Hepatocyte (in vitro differentiated cells): Measurements from ENCODE around the gene PI16. TPM values are rescaled to one million over a fixed set of nuclear protein-coding genes. Genes with fewer than 3 reads are reported as not detected.

ENCODE experiments used
- DNase-seq: peaks from one replicate; pipeline ENCODE4 v3.0.0-alpha.2; 2016; ENCODE audit warnings: low spot score
- H2AFZ ChIP-seq: fragments of 200-600 bp; sonication (generic); 2 replicates; pipeline ENCODE4 v1.6.0; 2016; ENCODE audit warnings: antibody characterized with exemption, mild to moderate bottlenecking
- H3K27ac ChIP-seq: fragments of 200-600 bp; sonication (generic); 2 replicates; pipeline ENCODE4 v1.5.1; 2016; ENCODE audit warnings: mild to moderate bottlenecking
- H3K27me3 ChIP-seq: fragments of 200-600 bp; sonication (generic); 2 replicates; pipeline ENCODE4 v1.6.1; 2016
- H3K36me3 ChIP-seq: fragments of 200-600 bp; sonication (generic); replicated peaks from 2 replicates; pipeline ENCODE4 v1.5.1; 2016; ENCODE audit warnings: low read depth; ENCODE audit not compliant: insufficient read depth
- H3K4me1 ChIP-seq: fragments of 200-600 bp; sonication (generic); 2 replicates; pipeline ENCODE4 v1.5.1; 2016; ENCODE audit warnings: mild to moderate bottlenecking, moderate library complexity; ENCODE audit not compliant: insufficient read depth
- H3K4me2 ChIP-seq: fragments of 200-600 bp; sonication (generic); 2 replicates; pipeline ENCODE4 v1.6.0; 2016
- H3K4me3 ChIP-seq: fragments of 200-600 bp; sonication (generic); 2 replicates; pipeline ENCODE4 v1.5.1; 2016; ENCODE audit warnings: mild to moderate bottlenecking
- H3K79me2 ChIP-seq: fragments of 200-600 bp; sonication (generic); 2 replicates; pipeline ENCODE4 v1.6.0; 2017; ENCODE audit warnings: mild to moderate bottlenecking
- H3K9me2 ChIP-seq: fragments of 200-600 bp; sonication (generic); replicated peaks from 2 replicates; pipeline ENCODE4 v1.6.0; 2017; ENCODE audit warnings: mild to moderate bottlenecking; ENCODE audit not compliant: insufficient read depth
- H3K9me3 ChIP-seq: fragments of 200-600 bp; sonication (generic); 2 replicates; pipeline ENCODE4 v1.5.1; 2016; ENCODE audit warnings: low read depth, mild to moderate bottlenecking
- H4K20me1 ChIP-seq: fragments of 200-600 bp; sonication (generic); 2 replicates; pipeline ENCODE4 v1.6.0; 2016; ENCODE audit warnings: mild to moderate bottlenecking; ENCODE audit not compliant: insufficient read depth, poor library complexity, severe bottlenecking
- EZH2 ChIP-seq: fragments of 200-600 bp; sonication (generic); IDR thresholded peaks from 2 replicates; pipeline ENCODE4 v1.6.1; 2016; ENCODE audit warnings: antibody characterized with exemption, mild to moderate bottlenecking, borderline replicate concordance
- EZH2phosphoT487 ChIP-seq: fragments of 200-600 bp; sonication (generic); IDR thresholded peaks from one replicate; pipeline ENCODE4 v1.6.1; 2018; ENCODE audit warnings: antibody characterized with exemption, mild to moderate bottlenecking, low read depth, moderate library complexity; ENCODE audit not compliant: unreplicated experiment, severe bottlenecking
- WGBS: methylation state at CpG from one replicate; pipeline ENCODE4 v1.1.6; 2016; ENCODE audit warnings: low lambda C conversion rate; ENCODE audit errors: missing lambda C conversion rate; 5-methylcytosine and 5-hydroxymethylcytosine counted together
- polyA plus RNA-seq: library from polyadenylated mRNA; unstranded; fragments of >200 nt; fragmentation: Nextera tagmentation; extraction: Ambion mirVana; gene quantifications from 2 replicates; pipeline ENCODE4 v1.2.1, GENCODE V29; 2016
- total RNA-seq: library from RNA; depleted of rRNA; stranded (reverse); fragments of >200 nt; gene quantifications from 2 replicates; pipeline ENCODE4 v1.2.3, GENCODE V29; 2014
- TF ChIP-seq, protein P1 (sequence below): fragments of 200-600 bp; sonication (generic); IDR thresholded peaks from 2 replicates; pipeline ENCODE4 v1.5.1; 2016; ENCODE audit warnings: antibody characterized with exemption, mild to moderate bottlenecking; ENCODE audit not compliant: poor library complexity

PI16 gene
- total and polyA plus RNA-seq, 2 experiments from 2014 or later: not detected

DNA sequence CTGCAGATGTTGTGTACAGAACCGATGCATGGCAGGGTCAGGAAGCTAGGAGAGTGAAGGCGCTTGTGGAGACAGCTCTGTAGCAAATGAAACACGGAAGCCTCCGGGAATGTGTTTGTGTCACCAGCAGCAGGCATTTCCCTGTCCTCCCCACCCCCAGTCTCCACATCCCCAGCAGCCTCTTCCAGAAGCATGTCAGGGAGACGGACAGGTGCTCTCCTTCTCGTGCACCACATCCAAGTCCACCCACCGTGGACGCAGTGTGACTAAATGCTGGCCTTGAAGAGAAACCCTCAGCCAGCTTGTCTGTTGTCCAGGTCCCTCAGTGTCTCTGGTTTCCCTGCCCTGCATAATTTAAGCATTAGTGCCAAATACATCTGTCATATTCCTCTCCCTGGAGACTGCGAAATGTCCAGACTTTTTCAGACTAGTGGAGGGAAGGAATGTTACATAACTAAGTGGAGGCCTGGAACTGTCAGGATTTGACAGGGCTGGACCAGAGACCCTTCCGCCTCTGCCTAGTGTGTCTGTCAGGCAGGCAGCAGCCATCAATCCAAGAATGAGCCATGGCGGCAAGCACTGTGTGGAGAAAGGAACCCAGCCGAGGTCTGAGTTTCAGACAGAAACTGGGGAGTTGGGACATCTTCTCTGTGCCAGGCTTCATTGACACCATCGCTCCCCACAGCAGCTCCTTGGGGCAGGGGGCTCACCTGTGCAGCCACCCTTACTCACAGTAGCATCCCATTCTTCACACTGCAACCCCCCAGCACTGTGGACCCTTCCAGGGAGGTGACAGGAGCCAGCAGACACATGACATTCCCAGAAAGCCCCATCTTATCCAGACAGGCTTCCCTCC is 26.6 kb upstream of the PI16 start:
- Histone ChIP-seq H3K36me3 (no peaks in the 10 kb centered on the region), H3K79me2 (no peaks in the 10 kb centered on the region), H3K4me2 (peak overlapping the region; percentile 53)

GRCh38 chr6:36928547-36928918 is 26.0 kb upstream of the PI16 start:
- Histone ChIP-seq H3K36me3 (no peaks in the 10 kb centered on the region), H3K27me3 (no peaks in the 10 kb centered on the region), H3K27ac (peak overlapping the region; percentile 30), H3K4me3 (no peak overlapping the region), H3K9me3 (no peaks in the 10 kb centered on the region), H3K4me2 (no peak overlapping the region), H3K79me2 (no peaks in the 10 kb centered on the region), H3K4me1 (peaks cover 49% of the 10 kb centered on the region), H2AFZ (no peak overlapping the region), H4K20me1 (no peaks in the 10 kb centered on the region), H3K9me2 (no peaks in the 10 kb centered on the region)
- DNase-seq: no peak
- no peak for TF ChIP-seq EZH2
- no peak for TF ChIP-seq EZH2phosphoT487
- TF ChIP-seq, protein P1, sequence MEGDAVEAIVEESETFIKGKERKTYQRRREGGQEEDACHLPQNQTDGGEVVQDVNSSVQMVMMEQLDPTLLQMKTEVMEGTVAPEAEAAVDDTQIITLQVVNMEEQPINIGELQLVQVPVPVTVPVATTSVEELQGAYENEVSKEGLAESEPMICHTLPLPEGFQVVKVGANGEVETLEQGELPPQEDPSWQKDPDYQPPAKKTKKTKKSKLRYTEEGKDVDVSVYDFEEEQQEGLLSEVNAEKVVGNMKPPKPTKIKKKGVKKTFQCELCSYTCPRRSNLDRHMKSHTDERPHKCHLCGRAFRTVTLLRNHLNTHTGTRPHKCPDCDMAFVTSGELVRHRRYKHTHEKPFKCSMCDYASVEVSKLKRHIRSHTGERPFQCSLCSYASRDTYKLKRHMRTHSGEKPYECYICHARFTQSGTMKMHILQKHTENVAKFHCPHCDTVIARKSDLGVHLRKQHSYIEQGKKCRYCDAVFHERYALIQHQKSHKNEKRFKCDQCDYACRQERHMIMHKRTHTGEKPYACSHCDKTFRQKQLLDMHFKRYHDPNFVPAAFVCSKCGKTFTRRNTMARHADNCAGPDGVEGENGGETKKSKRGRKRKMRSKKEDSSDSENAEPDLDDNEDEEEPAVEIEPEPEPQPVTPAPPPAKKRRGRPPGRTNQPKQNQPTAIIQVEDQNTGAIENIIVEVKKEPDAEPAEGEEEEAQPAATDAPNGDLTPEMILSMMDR: no peak
- 76% methylated on average over 7 of the region's 7 CpGs for WGBS

More for the DNA sequence above, 26.6 kb upstream of the PI16 start:
- no peaks in the 10 kb centered on the region for H3K27me3 ChIP-seq
- WGBS: 70% methylated on average over 13 of the region's 13 CpGs
- no peaks in the 10 kb centered on the region for H3K9me3 ChIP-seq
- H3K4me1 ChIP-seq: peaks cover 49% of the 10 kb centered on the region
- no peaks in the 10 kb centered on the region for H3K9me2 ChIP-seq
- no peak overlapping the region for H3K4me3 ChIP-seq
- no peaks in the 10 kb centered on the region for H4K20me1 ChIP-seq
- TF ChIP-seq EZH2: no peak
- no peak for TF ChIP-seq EZH2phosphoT487
- TF ChIP-seq, protein P1: no peak
- H2AFZ ChIP-seq: no peak overlapping the region
- peak overlapping the region; percentile 66 for H3K27ac ChIP-seq
- peak; percentile 38 for DNase-seq

GRCh38 chr6:36929152-36929551 is 25.4 kb upstream of the PI16 start:
- H3K4me2 ChIP-seq: no peak overlapping the region
- no peaks in the 10 kb centered on the region for H3K36me3 ChIP-seq
- H3K9me2 ChIP-seq: no peaks in the 10 kb centered on the region
- no peak overlapping the region for H2AFZ ChIP-seq
- TF ChIP-seq, protein P1: no peak
- TF ChIP-seq EZH2: no peak
- no peak for TF ChIP-seq EZH2phosphoT487
- no peaks in the 10 kb centered on the region for H3K79me2 ChIP-seq
- H3K27ac ChIP-seq: no peak overlapping the region
- no peak for DNase-seq
- 81% methylated on average over 10 of the region's 10 CpGs for WGBS
- H3K27me3 ChIP-seq: no peaks in the 10 kb centered on the region
- H3K4me3 ChIP-seq: no peak overlapping the region
- H4K20me1 ChIP-seq: no peaks in the 10 kb centered on the region
- H3K9me3 ChIP-seq: no peaks in the 10 kb centered on the region
- peaks cover 46% of the 10 kb centered on the region for H3K4me1 ChIP-seq
